ENCODE data around the gene CPN1.

Gene CPN1

GRCh38 chr10:99999319-100000108 is 82.2 kb downstream of the CPN1 start:
- in situ Hi-C loops (cut with HindIII; ENCODE audit: low sequenced_read_pairs) = no loop called here

GRCh38 chr10:99998889-99999288 is 82.8 kb downstream of the CPN1 start:
- in situ Hi-C loops (cut with HindIII; ENCODE audit: low sequenced_read_pairs) = no loop called here

DNA sequence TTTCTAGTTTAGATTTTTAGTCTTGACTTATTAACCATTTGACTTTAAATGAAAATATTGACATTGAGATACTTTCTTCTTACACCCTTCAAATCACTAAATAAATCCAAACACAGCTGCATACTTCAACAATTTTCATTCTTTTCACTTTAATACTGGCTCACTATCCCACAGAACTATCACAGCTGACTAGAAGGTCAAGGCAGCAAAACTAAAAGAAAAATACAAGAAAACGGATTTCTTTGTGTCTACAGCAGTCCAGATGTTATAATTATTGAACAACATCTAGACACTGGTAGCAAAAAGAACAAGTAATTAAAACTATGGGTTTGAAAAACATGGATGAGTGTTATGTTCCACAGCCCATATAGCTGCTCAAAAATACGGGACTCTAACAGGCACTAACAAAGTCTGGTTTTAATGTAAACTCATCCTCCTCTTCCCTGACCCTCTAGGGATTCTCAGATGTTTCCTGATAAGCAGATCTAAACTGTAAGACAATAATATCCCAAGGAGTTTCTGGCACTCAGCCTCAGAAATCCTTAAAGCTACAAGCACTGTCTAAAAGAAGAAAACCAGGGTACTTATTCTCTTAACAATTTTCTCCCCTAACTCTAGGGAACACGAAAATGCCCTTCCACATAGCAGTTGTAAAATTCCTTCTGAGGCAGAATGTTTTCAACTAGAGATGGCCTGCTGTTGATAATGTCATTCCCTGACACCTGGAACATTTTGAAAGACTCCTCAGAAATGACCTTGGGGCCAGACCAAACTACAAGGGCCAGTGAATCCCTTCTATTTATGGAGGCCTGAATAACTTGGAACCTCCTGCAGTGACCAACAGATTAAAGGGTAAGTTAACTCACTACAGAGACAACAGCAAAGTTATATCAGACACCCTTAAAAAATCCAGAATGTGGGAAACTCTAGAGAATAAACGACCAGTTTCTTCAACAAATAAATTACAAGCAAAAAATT is 84.7 kb downstream of the CPN1 start:
- in situ Hi-C loops (cut with HindIII; ENCODE audit: low sequenced_read_pairs) = no loop called here

GRCh38 chr10:99995713-99996112 is 86.0 kb downstream of the CPN1 start:
- in situ Hi-C loops (cut with HindIII; ENCODE audit: low sequenced_read_pairs) = no loop called here

GRCh38 chr10:99995269-99995668 is 86.4 kb downstream of the CPN1 start:
- in situ Hi-C loops (cut with HindIII; ENCODE audit: low sequenced_read_pairs) = no loop called here

DNA sequence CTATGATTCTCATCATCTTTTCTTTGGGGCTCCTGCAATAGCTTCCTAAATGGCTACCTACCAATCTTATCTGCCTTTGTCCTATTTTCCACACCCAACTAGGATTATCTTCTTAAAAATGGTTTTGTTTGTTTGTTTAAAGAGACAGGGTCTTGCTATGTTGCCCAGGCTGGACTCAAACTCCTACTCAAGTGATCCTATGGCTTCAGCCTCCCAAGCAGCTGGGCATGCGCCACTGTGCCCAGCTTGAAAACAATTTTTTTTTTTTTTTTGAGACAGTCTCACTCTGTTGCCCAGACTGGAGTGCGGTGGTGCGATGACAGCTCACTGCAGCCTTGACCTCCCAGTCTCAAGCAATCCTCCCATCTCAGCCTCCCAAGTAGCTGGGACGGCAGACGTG is 86.9 kb downstream of the CPN1 start:
- in situ Hi-C loops (cut with HindIII; ENCODE audit: low sequenced_read_pairs) = no loop called here

DNA sequence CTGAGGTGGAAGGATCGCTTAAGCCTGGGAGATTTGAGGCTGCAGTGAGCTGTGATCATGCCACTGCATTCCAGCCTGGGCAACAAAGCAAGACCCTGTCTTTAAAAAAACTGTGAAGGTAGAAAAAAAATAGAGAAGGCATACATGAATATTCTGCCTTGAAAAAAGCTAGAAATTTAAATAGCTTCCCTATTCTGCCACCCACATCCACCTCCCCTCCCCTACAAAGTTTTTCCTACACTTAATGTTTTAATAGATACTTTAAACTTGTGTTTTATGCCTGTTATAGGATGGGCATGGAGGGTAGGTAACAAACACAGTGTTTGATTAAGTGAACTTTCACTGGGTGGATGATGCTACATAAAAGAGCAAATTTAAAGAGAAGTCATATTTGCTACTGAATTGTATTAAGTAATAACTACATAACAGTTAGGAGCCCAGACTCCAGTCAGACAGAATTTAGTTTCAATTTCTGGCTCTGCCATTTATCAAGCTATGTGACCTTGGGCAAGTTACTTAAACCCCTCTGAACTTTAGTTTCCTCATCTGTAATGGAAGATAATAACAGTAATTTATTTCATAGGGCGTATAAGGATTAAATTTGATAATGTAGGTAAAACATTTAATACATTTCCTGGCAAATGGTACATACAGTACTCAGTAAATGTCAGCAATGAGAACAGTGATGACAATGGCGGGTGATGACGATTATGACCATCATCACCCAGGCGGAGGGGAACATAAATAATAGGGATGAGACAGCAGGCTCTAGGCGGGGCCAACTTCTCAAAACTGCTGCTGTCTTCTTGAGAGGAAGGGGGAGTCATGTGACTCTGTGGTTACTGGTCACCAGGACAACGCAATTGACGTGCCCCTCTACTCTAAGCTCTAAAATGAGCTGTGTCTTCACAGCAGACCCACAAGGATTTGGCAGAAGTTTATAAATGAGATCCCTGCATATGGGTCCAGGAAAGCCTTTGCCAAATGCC is 87.7 kb downstream of the CPN1 start:
- in situ Hi-C loops (cut with HindIII; ENCODE audit: low sequenced_read_pairs) = no loop called here
